ENCODE results near the gene MON1A.

Gene MON1A

DNA sequence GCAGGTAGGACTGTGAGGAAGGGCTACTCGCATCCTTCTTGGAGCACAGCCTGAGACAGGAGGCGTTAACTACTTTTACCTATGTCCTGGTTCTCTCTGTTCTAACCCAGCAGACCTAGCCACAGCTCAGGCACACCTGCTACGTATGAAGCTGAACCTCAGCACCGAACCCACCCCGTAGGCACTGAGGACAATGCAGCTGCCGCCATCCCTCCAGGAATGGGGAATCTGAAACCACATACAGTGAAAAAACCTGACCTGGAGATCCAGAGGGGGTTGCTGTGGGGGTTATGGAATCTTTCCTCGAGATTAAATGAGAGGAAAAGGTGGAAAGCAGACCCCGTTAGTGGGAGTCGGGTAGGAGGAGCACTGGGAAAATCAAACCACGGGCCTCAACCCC, 40.3 kb downstream of the MON1A start:
- no peak for DNase-seq (ENCODE audit: low read depth in 1 of 2, low spot score in 1 of 2)

DNA sequence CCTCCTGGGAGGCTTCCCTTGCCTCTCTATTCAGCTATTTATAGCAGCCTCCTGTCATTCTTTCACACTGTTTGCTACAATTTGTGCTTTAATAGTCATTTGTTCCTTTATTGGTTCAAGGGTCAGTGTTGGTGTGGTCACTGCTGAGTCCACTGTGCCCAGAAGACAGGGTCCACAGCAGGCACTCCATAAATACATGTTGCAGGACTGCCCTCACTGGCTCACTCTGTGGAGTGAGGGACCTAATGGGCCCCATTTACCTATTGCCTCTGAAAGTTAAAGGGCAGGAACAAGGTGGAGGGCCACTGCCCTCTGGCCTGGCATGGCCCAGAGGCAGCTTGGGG, 42.7 kb downstream of the MON1A start:
- no peak for DNase-seq (ENCODE audit: low read depth in 1 of 2, low spot score in 1 of 2)

DNA sequence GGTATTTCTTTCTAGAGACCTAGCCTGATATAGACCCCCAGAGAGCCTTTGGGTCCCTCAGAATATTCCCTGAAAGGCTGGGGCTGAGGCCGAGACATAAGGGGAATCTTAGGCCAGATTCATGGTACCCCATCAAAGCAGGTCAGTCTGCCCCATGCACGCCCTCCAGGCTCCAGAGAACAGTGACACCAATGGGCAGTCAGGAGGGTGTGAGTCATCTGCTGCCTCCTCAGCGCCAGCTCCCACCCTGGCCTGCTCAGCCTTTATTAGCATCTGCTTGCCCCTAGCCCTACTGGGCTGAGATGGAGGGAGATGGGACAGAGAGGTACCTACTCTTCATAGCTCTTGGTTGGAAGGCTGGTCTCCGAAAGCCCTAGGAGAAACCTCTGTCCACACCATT, 45.6 kb downstream of the MON1A start:
- DNase-seq (ENCODE audit: low read depth in 1 of 2, low spot score in 1 of 2), result no peak

DNA sequence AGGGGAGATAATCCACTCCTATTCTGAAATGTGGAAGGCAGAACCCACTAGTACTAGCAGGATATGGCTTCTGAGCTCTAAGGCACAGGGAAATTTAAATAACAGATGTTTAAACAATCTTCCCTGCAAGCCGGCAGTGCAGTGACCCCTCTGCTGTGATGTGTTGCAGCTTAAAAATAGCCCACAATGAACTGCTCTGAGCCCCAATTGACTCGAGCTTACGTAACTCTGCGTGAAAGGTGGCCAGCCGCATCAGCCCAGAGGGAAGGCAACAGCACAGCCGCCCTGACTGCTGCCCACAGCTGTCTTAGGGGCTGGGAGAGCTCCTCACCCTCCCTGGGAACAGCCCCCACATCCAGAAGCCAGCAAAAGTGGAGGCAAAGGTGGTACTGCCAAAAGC, 47.4 kb downstream of the MON1A start:
- DNase-seq (ENCODE audit: low read depth in 1 of 2, low spot score in 1 of 2), result no peak

DNA sequence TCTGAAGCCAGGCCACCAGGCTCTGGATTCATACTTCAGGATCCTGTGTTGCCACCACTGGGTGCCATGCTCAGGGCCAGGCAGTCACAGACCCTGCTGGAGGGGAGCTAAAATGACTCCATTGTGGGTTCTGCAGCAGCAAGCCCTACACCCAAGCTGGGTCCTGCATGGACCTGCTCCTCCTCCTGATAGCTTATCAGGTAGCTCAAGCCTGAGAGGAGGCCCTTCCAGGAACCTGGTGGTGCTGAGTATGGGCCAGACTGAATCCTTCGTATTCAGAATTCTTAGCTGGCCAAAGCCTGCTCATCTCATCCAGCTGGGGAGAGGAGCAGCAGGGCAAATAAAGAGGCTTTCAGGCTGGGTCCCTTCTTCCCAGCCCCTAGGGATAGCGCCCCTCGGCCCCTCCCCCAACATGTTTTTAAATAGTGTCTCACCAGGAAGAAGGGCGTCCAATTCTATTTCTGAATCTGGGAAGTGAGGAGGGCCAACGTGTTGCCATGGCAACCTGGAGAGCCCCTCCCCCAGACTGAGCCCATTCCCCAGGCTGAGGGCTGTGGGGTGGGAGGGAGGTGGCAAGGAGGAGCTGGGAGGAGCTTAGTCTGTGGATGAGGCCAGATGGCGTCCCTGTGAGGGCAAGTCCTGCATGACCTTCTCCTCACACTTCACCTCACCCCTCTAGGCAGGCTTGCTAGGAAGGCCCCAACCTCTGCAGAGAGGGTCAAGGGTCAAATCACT, 48.9 kb downstream of the MON1A start:
- DNase-seq (ENCODE audit: low read depth in 1 of 2, low spot score in 1 of 2), result no peak

DNA sequence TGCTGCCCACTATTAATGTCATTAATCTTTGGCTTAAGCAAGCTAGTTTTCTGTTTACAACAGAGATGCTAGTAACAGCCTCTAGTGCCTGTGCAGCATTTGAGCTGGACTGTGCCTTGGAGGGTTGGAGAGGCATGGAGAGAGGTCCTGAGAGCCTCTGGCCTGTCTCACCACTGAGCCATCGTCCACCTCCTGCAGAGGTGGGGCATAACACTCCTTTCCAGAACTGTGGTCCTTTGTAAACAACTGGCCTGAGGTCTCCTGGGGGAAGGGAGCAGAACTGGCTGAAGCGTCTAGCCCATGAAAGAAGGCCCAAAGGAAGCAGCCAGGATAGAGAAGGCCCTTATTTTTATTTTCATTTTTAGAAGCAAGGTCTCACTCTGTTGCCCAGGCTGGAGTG, 49.9 kb downstream of the MON1A start:
- DNase-seq (ENCODE audit: low read depth in 1 of 2, low spot score in 1 of 2), result no peak

DNA sequence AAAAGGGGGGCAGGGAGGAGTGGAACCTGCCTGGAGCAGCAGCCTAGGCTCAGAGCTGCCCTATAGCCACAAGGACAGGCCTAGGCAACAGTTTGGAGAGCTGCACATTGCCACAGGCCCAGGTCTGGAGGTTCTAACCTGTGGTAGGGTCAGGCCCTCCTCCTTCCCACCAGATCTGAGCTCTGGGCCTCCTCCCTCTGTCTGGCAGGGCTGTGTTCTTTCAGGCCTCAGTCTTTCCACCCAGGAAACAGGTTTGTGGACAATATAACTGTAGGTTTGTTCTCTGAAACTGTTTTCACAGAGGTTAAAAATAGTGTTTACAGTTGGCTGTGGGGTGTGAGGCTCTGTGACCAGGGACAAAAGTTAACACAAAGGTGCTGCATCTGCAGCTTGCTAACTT, 50.9 kb downstream of the MON1A start:
- DNase-seq (ENCODE audit: low read depth in 1 of 2, low spot score in 1 of 2), result no peak

DNA sequence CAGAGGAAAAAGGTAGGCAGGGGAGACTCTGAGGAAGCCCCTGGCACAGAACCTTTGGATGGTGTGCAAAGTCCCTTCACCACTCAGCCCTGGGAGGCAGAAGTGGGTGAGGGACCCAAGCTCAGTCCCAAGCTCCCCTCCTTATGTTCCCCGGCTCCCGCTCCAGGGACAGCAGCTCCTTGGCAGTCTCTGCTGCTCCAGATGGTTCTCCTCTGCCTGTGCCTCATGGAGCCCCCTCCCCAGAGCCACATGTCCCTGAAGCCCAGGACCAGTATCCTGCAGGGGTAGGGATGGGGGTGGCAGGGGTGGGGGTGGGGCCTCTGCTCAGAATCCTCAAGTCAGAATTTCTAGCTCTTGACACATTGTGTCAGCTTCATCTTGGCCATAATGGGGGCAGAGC, 51.9 kb downstream of the MON1A start:
- no peak for DNase-seq (ENCODE audit: low read depth in 1 of 2, low spot score in 1 of 2)

DNA sequence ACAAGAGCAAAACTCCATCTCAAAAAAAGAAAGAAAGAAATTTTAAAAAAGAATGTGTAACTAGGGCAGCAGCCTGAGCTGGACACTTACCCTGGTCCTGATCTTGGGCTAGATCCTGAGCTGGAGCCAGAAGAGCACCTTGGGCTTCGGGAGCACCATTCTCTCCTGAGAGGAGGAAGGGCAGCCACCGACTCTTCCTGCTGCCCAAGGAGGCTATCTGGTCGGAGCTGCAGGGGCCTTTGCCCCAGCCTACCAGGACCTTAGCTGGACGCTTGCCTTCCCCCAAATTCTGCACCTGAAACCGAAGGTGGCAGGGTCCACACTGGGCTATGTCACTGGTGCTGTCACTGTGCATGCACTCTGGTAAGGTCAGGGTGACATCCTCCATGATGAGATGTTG, 53.0 kb downstream of the MON1A start:
- no peak for DNase-seq (ENCODE audit: low read depth in 1 of 2, low spot score in 1 of 2)

DNA sequence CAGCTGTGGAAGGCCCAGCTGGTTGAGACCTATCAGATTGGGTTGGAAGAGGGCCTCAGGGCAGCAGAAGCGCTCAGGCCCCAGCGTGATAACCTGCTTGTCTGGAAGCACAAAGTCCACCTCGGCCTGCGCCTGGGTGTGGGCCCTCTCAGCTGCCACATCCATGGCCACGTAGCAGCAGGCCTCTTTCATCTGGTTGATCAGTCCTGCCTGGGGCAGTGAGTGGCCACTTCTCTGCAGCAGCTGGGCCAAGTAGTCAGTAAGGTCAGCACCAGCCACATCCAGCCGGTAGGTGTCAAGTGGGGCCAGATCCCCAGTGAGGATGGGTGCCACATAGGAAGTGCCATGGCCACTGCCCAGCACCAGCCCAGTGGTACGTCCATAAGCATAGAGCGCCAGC, 56.0 kb downstream of the MON1A start:
- no peak for DNase-seq (ENCODE audit: low read depth in 1 of 2, low spot score in 1 of 2)

DNA sequence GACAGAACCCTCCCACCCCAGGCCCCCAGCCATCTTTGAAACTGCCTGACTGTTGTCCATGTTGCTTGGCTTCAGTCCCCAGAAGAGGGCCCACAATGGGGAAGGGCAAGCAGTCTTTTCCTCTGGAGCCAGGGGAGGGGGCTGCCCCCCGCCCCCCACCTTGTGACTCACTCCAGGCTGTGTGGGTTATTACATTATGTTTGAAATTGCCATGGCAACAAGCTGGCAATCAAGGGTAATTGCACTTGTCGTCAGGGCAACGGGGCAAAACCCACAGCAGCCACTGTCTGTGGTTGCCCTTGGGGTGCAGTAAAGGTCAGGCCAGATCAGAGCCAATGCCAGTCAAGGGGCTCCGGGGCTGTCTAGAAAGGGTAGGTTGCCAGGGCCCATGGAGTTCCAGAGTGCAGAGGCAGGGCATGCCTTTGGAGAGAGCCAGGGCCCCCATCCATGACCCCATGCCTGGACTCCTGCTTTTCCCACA, 56.8 kb downstream of the MON1A start:
- DNase-seq (ENCODE audit: low read depth in 1 of 2, low spot score in 1 of 2), result no peak

DNA sequence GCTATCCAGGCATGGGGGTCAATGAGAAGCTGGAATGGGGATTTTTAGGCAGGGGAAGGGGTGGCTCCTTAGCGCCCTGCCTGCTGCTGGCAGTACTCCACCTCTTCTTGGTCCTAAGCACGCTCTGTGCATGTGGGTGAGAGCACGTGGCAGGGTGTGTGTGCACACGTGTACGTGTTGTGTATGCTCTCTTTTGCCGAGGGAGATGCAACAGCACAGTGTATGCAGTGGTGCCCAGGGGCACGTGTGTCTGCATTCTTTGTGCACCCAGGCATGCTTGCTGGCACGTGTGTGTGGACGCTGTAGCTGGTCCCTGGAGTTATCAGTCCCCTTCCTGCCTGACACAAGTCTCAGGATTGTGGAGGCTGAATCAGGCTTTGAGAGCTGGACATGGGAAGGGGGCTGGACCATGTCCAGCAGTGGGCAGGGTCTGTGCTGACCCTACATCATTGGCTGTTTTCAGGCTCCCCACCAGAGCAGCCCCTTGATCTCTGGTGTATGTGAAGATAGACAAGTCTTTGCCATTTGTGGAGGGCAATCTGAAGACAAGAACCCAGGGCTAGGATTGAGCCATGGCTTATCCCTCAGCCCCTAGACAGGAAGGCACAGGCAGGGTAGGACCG, 58.0 kb downstream of the MON1A start:
- no peak for DNase-seq (ENCODE audit: low read depth in 1 of 2, low spot score in 1 of 2)

DNA sequence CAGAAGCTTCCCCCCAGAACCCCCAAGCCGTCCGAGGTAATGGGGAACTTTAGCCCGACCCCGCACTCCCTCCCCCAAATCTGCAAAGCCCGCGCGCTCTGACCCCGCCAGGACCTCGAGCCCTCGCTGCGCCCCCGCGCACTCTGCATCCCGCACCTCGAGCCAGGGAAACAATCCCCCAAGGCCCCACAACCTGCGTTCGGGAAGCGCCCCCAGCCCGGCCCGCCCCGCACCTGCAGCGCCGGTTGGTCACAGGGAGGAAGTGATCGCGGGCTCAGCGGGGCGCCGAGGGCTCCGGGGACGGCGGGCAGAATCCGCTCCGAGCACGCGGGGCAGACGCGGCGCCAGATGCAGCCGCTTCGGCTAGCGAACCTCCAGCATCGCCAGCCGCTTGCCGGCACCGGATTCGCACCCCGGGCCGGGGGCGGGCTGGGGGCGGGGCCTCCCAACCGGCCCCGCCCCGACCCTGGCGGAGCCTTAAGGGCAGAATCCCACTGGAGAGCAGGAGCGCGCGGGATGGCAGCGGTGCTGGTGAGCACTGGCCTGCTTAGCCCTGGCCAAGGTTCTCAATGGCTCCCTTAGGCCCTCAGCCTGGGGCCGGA, 60.0 kb downstream of the MON1A start, which contains the start of gene CAMKV:
Gene CAMKV (minus strand): TSS at position 382 of the 602 bp plus-strand sequence. CDS start 7,518 bp downstream, outside the sequence.
- DNase-seq (ENCODE audit: low read depth in 1 of 2, low spot score in 1 of 2), result peak in 1 of 2 donors; percentile 2

DNA sequence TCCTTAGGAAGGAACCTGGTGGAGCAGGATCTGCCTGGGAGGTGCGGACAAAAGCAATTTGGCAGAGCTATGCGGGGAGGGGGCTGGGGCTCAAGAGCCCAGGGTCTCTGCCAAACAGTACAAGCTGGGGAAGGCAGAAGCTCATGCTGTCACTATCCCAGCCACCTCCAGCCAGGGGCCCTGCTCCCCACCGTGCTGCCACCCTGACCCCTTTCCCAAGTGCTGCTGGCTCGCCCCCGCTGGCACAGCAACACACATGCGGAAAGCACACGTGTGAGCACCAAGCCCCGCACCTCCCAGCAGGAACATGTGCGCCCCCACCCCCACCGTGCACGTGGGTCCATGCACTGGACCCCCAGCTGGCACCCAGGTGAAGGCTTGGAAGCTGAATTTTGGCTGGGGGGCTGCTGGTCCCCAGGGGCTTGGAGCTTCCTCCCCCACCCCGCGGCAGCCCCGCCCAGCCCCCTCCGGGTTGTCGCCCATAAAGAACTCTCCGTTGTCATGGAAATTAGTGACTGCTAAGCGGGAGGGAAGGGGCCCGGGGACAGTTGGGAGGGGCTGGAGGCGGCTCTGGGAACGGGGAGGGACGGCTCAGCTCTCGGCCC, 60.6 kb downstream of the MON1A start:
- no peak for DNase-seq (ENCODE audit: low read depth in 1 of 2, low spot score in 1 of 2)

DNA sequence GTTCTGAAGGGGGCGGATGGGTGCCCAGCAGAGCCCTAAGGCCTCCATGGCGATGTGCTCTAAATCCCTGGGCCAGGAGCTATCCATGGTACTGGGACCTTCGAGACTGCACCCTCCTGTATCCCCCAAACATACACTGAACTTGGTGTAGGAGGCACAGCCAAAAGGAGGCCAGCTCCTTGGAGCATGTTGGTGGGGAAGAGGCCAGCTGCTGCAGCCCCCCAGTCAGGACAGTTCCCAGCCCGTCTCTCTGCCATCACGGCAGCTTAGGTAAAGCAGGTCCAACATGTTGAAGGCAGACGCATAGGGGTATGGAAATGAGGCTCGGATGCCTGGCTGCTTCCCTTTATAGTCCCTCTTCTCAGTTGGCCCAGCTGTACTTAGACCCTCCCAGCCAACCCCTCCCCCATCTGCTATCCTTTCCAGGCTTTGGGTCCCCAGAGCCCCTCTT, 61.7 kb downstream of the MON1A start:
- no peak for DNase-seq (ENCODE audit: low read depth in 1 of 2, low spot score in 1 of 2)

DNA sequence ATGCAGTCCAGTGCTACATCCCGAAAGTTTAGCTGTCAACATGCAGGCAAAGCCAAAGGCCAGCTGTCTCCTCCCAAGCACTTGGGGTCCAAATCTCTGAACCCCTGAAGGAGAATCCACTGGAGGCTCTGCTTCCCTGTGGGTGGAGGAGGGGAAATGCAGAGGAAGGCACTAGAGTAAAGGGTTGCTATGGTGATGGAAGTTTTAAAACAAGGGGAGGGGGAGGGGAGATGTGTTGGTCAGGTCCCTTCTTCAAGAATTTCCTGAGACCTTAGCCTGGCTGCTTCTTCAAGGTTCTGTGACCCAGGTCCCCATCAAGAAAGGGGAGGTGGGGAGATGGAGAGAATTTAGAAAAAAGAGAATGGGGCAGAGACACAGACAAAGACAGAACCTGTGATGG, 62.2 kb downstream of the MON1A start:
- no peak for DNase-seq (ENCODE audit: low read depth in 1 of 2, low spot score in 1 of 2)

DNA sequence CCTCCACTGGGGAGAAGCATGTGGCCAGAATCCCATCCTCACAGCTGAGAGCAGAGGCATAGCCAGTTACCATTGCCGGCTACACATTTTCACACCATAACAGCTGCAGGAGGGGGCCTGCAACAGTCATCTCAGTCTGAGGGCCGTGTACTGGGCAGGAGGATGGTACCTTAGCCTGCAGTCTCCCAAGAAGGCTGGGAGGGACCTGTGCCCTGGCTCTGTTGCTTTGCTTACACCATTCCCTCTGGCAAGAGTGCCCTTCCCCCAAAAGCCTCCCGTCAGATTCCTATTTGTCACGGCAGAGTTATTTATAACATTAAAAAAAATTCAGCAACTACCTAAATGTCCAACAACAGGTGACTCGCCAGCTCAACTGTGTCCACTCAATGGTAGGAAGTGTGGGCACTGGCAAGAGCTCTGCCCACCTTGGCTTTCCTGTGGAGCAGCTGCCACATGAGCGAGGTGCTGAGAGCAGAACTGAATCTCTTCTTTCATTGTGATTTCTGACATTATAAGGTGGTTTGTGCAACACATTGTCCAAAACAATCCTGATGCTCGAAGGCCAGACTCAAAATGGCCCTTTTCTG, 64.3 kb downstream of the MON1A start:
- DNase-seq (ENCODE audit: low read depth in 1 of 2, low spot score in 1 of 2), result no peak

DNA sequence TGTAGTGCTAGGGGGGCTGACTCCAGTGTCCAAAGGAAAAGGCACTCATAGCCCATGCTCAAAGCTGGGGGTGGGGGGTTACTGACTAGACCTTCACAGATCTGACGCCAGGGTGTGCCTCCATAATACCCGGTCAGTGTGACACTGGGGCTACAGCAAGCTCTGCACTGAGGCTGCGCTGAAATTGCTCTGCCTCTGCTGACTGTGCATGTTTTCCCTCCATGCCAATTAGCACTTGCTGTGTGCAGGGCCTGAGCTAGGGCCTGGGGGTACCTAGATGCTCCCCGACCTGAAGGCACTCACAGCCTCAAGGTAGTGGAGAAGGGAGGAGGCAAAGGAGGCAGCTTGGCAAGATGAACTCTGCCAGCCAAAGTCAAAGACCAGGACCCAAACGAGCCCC, 65.1 kb downstream of the MON1A start:
- DNase-seq (ENCODE audit: low read depth in 1 of 2, low spot score in 1 of 2), result no peak

DNA sequence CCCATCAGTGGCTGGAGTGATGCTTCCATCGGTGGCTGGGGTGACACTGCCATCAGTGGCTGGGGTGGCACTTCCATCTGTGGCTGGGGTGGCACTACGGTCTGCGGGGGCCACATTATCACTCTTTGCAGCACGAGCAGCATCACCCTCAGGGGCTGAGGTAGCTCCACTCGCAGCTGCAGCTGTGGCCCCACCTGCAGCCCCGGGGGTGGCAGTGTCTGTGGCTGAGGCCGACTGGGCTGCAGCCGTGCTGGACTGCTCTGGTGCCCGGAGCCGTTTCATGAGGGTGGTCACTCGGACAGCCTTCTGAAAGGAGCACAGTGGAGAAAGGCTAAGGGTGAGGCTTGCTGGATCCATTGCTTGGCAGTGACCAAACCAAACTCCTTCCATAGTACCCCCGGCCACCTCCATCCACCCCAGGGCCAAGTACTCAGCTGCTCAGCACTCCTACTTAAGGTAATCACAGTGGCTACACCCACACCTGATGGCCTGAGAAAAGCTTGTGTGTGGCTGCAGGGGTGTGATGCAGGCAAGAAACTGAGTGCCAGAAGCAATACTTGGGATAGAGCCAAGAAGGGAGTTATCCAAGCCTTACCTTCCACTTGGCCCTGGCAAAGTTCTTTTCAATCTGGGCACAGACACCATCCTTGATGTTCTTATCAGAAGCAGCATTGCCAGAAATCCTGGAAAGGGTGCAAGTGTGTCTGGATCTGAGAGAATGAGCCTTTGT, 69.9 kb downstream of the MON1A start:
- DNase-seq (ENCODE audit: low read depth in 1 of 2, low spot score in 1 of 2), result no peak

All from activated T-helper 1 cell treated with anti-CD3 and anti-CD28 coated beads, Interleukin-2, amount 50 U/mL, for 16 hours (primary cell).